PC-9 (cell line): ENCODE measurements around the gene LRP1B. TPM values are rescaled to one million over a fixed set of nuclear protein-coding genes. Genes with fewer than 3 reads are reported as not detected.

Source experiments
- BruUV-seq: library from RNA; stranded (reverse); fragments of 400-500 nt; replicated peaks from 2 replicates; lab custom pipeline; 2021; lab: Mats Ljungman, UMichigan
- CTCF ChIA-PET: fragments of 300-600 bp; sonication (Branson Sonifier 250); formaldehyde crosslinking; loops from one replicate; lab custom pipeline; 2022; ENCODE audit warnings: antibody characterized with exemption; lab: Charles Lee
- POLR2A ChIA-PET: fragments of 300-600 bp; sonication (Branson Sonifier 250); formaldehyde crosslinking; loops from one replicate; lab custom pipeline; 2022; ENCODE audit warnings: antibody characterized with exemption; ENCODE audit not compliant: unreplicated experiment; lab: Charles Lee
- DNase-seq, 2 experiments: peaks; one replicate each; pipeline versions ENCODE4 v3.0.0 to v3.0.0-alpha.2; 2015 to 2022; ENCODE audit warnings: mixed read lengths in 1 of 2
- H2AFZ ChIP-seq: fragments of 200-600 bp; sonication (generic); 2 replicates; pipeline ENCODE4 v1.8.1; 2017; ENCODE audit warnings: antibody characterized with exemption
- H3F3A ChIP-seq: fragments of 200-600 bp; sonication (generic); 2 replicates; pipeline ENCODE4 v1.8.1; 2017; ENCODE audit warnings: antibody characterized with exemption, mild to moderate bottlenecking, low read depth; ENCODE audit not compliant: insufficient read depth
- H3K27ac ChIP-seq: fragments of 200-600 bp; sonication (generic); 2 replicates; pipeline ENCODE4 v1.6.1; 2016; ENCODE audit warnings: mixed run types
- H3K27me3 ChIP-seq: fragments of 200-600 bp; sonication (generic); 2 replicates; pipeline ENCODE4 v1.6.1; 2016; ENCODE audit warnings: low read depth, mixed run types; ENCODE audit not compliant: insufficient read depth
- H3K36me3 ChIP-seq: fragments of 200-600 bp; sonication (generic); 2 replicates; pipeline ENCODE4 v1.6.1; 2016; ENCODE audit warnings: low read depth, mixed run types
- H3K4me1 ChIP-seq: fragments of 200-600 bp; sonication (generic); replicated peaks from 2 replicates; pipeline ENCODE4 v1.6.1; 2016; ENCODE audit warnings: mixed run types; ENCODE audit not compliant: insufficient read depth
- H3K4me2 ChIP-seq: fragments of 200-600 bp; sonication (generic); 2 replicates; pipeline ENCODE4 v1.6.1; 2017; ENCODE audit warnings: mixed run types
- H3K4me3 ChIP-seq: fragments of 200-600 bp; sonication (generic); 2 replicates; pipeline ENCODE4 v1.6.1; 2016; ENCODE audit warnings: mixed run types
- H3K79me2 ChIP-seq: fragments of 200-600 bp; sonication (generic); 2 replicates; pipeline ENCODE4 v1.6.1; 2017; ENCODE audit warnings: low read depth, mixed run types
- H3K9me2 ChIP-seq: fragments of 200-600 bp; sonication (generic); 2 replicates; pipeline ENCODE4 v1.8.1; 2017; ENCODE audit warnings: mild to moderate bottlenecking; ENCODE audit not compliant: insufficient read depth
- H3K9me3 ChIP-seq: fragments of 200-600 bp; sonication (generic); 2 replicates; pipeline ENCODE4 v1.8.1; 2016; ENCODE audit warnings: low read depth; ENCODE audit not compliant: insufficient read depth
- H4K20me1 ChIP-seq: fragments of 200-600 bp; sonication (generic); 2 replicates; pipeline ENCODE4 v1.8.1; 2017; ENCODE audit not compliant: insufficient read depth
- CTCF ChIP-seq: fragments of 200-600 bp; sonication (generic); conservative IDR thresholded peaks from 2 replicates; pipeline ENCODE4 v1.6.1; 2017; ENCODE audit warnings: mixed run types, antibody characterized with exemption, mild to moderate bottlenecking, moderate library complexity
- EZH2 ChIP-seq: fragments of 200-600 bp; sonication (generic); IDR thresholded peaks from 2 replicates; pipeline ENCODE4 v1.8.0; 2017; ENCODE audit warnings: antibody characterized with exemption, low read depth
- intact Hi-C: fragments of 100-400 bp; cut with micrococcal nuclease; formaldehyde crosslinking; loops from one replicate; pipeline ENCODE4 v1.10.0; 2022; ENCODE audit not compliant: unreplicated experiment
- total RNA-seq: library from RNA; stranded (reverse); gene quantifications from 2 replicates; pipeline ENCODE4 v1.2.3, GENCODE V29; 2021

The LRP1B gene
- total RNA-seq, 1 experiment from 2014 or later = 1.7 TPM

DNA sequence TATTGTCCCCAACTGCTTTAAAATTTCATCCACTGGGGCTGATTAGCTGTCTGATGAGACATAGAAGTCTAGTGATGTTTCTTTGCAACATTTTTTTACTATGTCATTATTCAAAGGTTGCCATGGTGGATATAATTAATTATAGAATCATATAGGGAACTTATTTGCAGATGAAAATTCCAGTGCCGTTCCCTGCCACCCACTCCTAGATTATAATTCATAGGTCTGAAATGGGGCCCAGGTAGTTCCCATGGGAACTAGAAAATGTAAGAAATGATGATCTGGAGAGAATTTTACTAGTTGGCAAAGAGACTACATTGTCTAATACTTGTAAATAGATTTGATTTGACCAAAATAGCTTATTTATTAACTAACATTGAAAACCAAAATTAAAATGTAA is 1854.2 kb downstream of the LRP1B start:
- Histone ChIP-seq H3K27me3 (no peaks in the 10 kb centered on the region), H3K4me2 (no peak overlapping the region), H3K27ac (no peak overlapping the region), H3K9me2 (no peaks in the 10 kb centered on the region), H3F3A (no peaks in the 10 kb centered on the region), H4K20me1 (no peaks in the 10 kb centered on the region), H3K9me3 (no peaks in the 10 kb centered on the region), H2AFZ (no peak overlapping the region), H3K4me1 (no peaks in the 10 kb centered on the region), H3K79me2 (no peaks in the 10 kb centered on the region), H3K4me3 (no peak overlapping the region), H3K36me3 (no peaks in the 10 kb centered on the region)
- DNase-seq = no peak
- ChIA-PET POLR2A (no interaction called here), CTCF (no interaction called here)
- intact Hi-C loops = no loop called here
- TF ChIP-seq CTCF = no peak
- TF ChIP-seq EZH2 = no peak
- no TSS peak for BruUV-seq

- ChIA-PET POLR2A (interaction anchor here (0.7 kb wide), 1 partner anchor 163 kb away, joined by 5 read pairs; no protein-coding TSS in a partner anchor), CTCF (no interaction called here)
- BruUV-seq = no TSS peak
- H2AFZ ChIP-seq = no peak overlapping the region
- H3K4me1 ChIP-seq = no peaks in the 10 kb centered on the region
- H3K4me3 ChIP-seq = no peak overlapping the region
- H3K36me3 ChIP-seq = no peaks in the 10 kb centered on the region
- H3K27ac ChIP-seq = no peak overlapping the region
- no peak overlapping the region for H3K4me2 ChIP-seq
- H4K20me1 ChIP-seq = no peaks in the 10 kb centered on the region
- intact Hi-C loops = no loop called here
- no peaks in the 10 kb centered on the region for H3K27me3 ChIP-seq
- peak in 1 of 2 experiments; percentile 12 for DNase-seq
- H3K9me2 ChIP-seq = no peaks in the 10 kb centered on the region
- no peaks in the 10 kb centered on the region for H3K9me3 ChIP-seq
- no peaks in the 10 kb centered on the region for H3F3A ChIP-seq
- TF ChIP-seq CTCF = no peak
- no peak for TF ChIP-seq EZH2
- no peaks in the 10 kb centered on the region for H3K79me2 ChIP-seq
Measured at GRCh38 chr2:140275427-140275826, 1855.4 kb downstream of the LRP1B start.

GRCh38 chr2:140274891-140275290 is 1855.9 kb downstream of the LRP1B start:
- Histone ChIP-seq H3K9me3 (no peaks in the 10 kb centered on the region), H3K27me3 (no peaks in the 10 kb centered on the region), H4K20me1 (no peaks in the 10 kb centered on the region), H3K4me2 (no peak overlapping the region), H3K9me2 (no peaks in the 10 kb centered on the region), H2AFZ (no peak overlapping the region), H3K4me3 (no peak overlapping the region), H3K4me1 (no peaks in the 10 kb centered on the region), H3K79me2 (no peaks in the 10 kb centered on the region), H3K36me3 (no peaks in the 10 kb centered on the region), H3F3A (no peaks in the 10 kb centered on the region), H3K27ac (no peak overlapping the region)
- TF ChIP-seq EZH2 (no peak), CTCF (no peak)
- ChIA-PET POLR2A (interaction anchor here (0.7 kb wide), 1 partner anchor 163 kb away, joined by 5 read pairs; no protein-coding TSS in a partner anchor), CTCF (no interaction called here)
- no TSS peak for BruUV-seq
- peak in 1 of 2 experiments; percentile 3 for DNase-seq
- intact Hi-C loops = no loop called here
